Karpas-422 (cell line): ENCODE data around the gene TNNI3. TPM values are rescaled to one million over a fixed set of nuclear protein-coding genes. Genes with fewer than 3 reads are reported as not detected.
"Not testable (repeated sequence)": the region's sequence is repeated elsewhere in the genome, so short reads cannot be mapped to it uniquely, and the experiment has no call there.

Experiments used
- DNase-seq: peaks from one replicate; pipeline ENCODE4 v3.0.0-alpha.2; 2015
- H2AFZ ChIP-seq: fragments of 200-600 bp; sonication (generic); 2 replicates; pipeline ENCODE4 v1.6.1; 2014; ENCODE audit warnings: antibody characterized with exemption, low read length, mixed read lengths
- H3K27ac ChIP-seq: fragments of 200-600 bp; sonication (generic); 2 replicates; pipeline ENCODE4 v1.5.1; 2014; ENCODE audit warnings: mild to moderate bottlenecking, low read length, moderate library complexity
- H3K27me3 ChIP-seq: fragments of 200-600 bp; sonication (generic); 2 replicates; pipeline ENCODE4 v1.6.1; 2014; ENCODE audit warnings: low read length, mixed read lengths
- H3K36me3 ChIP-seq: fragments of 200-600 bp; sonication (generic); 2 replicates; pipeline ENCODE4 v1.6.1; 2014; ENCODE audit warnings: low read length, mixed read lengths; ENCODE audit not compliant: insufficient read depth
- H3K4me1 ChIP-seq: fragments of 200-600 bp; sonication (generic); 2 replicates; pipeline ENCODE4 v1.6.1; 2014; ENCODE audit warnings: mild to moderate bottlenecking, low read length, mixed read lengths
- H3K4me2 ChIP-seq: fragments of 200-600 bp; sonication (generic); 2 replicates; pipeline ENCODE4 v1.6.1; 2014; ENCODE audit warnings: low read length, low read depth, mild to moderate bottlenecking; ENCODE audit not compliant: poor library complexity, severe bottlenecking
- H3K4me3 ChIP-seq: fragments of 200-600 bp; sonication (generic); 2 replicates; pipeline ENCODE4 v1.5.1; 2014; ENCODE audit warnings: mild to moderate bottlenecking, antibody characterized with exemption, low read length, mixed read lengths
- H3K79me2 ChIP-seq: fragments of 200-600 bp; sonication (generic); 2 replicates; pipeline ENCODE4 v1.6.1; 2014; ENCODE audit warnings: mild to moderate bottlenecking, low read length, mixed read lengths
- H3K9ac ChIP-seq: fragments of 200-600 bp; sonication (generic); 2 replicates; pipeline ENCODE4 v1.6.0; 2014; ENCODE audit warnings: low read length
- H3K9me2 ChIP-seq: fragments of 200-600 bp; sonication (generic), shearing (Covaris generic); replicated peaks from 2 replicates; pipeline ENCODE4 v1.6.0; 2014; ENCODE audit warnings: mild to moderate bottlenecking, low read length, moderate library complexity; ENCODE audit not compliant: insufficient read depth
- H3K9me3 ChIP-seq: fragments of 300-700, 200-600 bp; sonication (generic); 2 replicates; pipeline ENCODE4 v1.6.1; 2014; ENCODE audit warnings: low read length, mixed read lengths
- H4K20me1 ChIP-seq: fragments of 200-600 bp; sonication (generic); 2 replicates; pipeline ENCODE4 v1.6.1; 2014; ENCODE audit warnings: mild to moderate bottlenecking, antibody characterized with exemption, low read length, low read depth; ENCODE audit not compliant: insufficient read depth
- total RNA-seq: library from RNA; depleted of rRNA; stranded (reverse); fragments of >200 nt; shearing (Covaris generic); gene quantifications from 2 replicates; pipeline ENCODE4 v1.2.3, GENCODE V29; 2014; ENCODE audit warnings: low replicate concordance; rRNA removed

TNNI3 gene
- total RNA-seq = 0.93 and 1.2 TPM in 2 replicates

GRCh38 chr19:55157064-55157908 is at the start of gene TNNI3:
TNNI3 (minus strand) TSS chr19:55157732; CDS start chr19:55157589, 143 bp downstream.
- Histone ChIP-seq H3K9me3 (peaks cover 6% of the 10 kb centered on the region; the same call in 1 of the 2 replicates), H4K20me1 (no peaks in the 10 kb centered on the region), H2AFZ (no peak within 1 kb of the TSS), H3K27me3 (no peaks in the 10 kb centered on the region), H3K4me3 (no peak within 1 kb of the TSS), H3K27ac (no peak within 1 kb of the TSS), H3K79me2 (no peaks in the 10 kb centered on the region), H3K9ac (no peak within 1 kb of the TSS), H3K9me2 (no peaks in the 10 kb centered on the region), H3K4me2 (no peak within 1 kb of the TSS), H3K36me3 (no peaks in the 10 kb centered on the region), H3K4me1 (no peaks in the 10 kb centered on the region; the same call in 1 of the 2 replicates)
- no peak for DNase-seq

- Histone ChIP-seq H3K4me1 (peaks cover 12% of the 10 kb centered on the region), H3K9ac (no peak overlapping the region), H3K9me2 (no peaks in the 10 kb centered on the region), H2AFZ (no peak overlapping the region), H3K27me3 (no peaks in the 10 kb centered on the region), H3K9me3 (no peaks in the 10 kb centered on the region), H3K4me2 (no peak overlapping the region), H4K20me1 (0 out of 2 replicates have a peak, but pooled peaks cover 5% of the 10 kb centered on the region), H3K79me2 (no peaks in the 10 kb centered on the region), H3K27ac (no peak overlapping the region), H3K4me3 (no peak overlapping the region), H3K36me3 (no peaks in the 10 kb centered on the region)
- peak; percentile 71 for DNase-seq
These were observed 49.4 kb upstream of the TNNI3 start for GRCh38 chr19:55206664-55207500.

GRCh38 chr19:55202199-55202598 is 44.7 kb upstream of the TNNI3 start:
- DNase-seq, H3K4me1 ChIP-seq, H3K9me2 ChIP-seq, H3K9me3 ChIP-seq, H3K9ac ChIP-seq, H3K4me3 ChIP-seq, H3K36me3 ChIP-seq, H3K27ac ChIP-seq, H3K27me3 ChIP-seq, H3K79me2 ChIP-seq, H3K4me2 ChIP-seq, H4K20me1 ChIP-seq, H2AFZ ChIP-seq: not testable (repeated sequence)

- no peak for DNase-seq
- no peaks in the 10 kb centered on the region for H3K27me3 ChIP-seq
- no peaks in the 10 kb centered on the region for H3K79me2 ChIP-seq
- no peak overlapping the region for H3K9ac ChIP-seq
- no peak overlapping the region for H3K4me3 ChIP-seq
- no peak overlapping the region for H3K27ac ChIP-seq
- no peaks in the 10 kb centered on the region for H4K20me1 ChIP-seq
- H3K9me3 ChIP-seq = no peaks in the 10 kb centered on the region
- H3K4me2 ChIP-seq = no peak overlapping the region
- no peaks in the 10 kb centered on the region for H3K4me1 ChIP-seq
- H3K9me2 ChIP-seq = no peaks in the 10 kb centered on the region
- no peak overlapping the region for H2AFZ ChIP-seq
- H3K36me3 ChIP-seq = no peaks in the 10 kb centered on the region
These were observed 42.2 kb upstream of the TNNI3 start for GRCh38 chr19:55199620-55200204.

GRCh38 chr19:55198651-55199050 is 41.1 kb upstream of the TNNI3 start:
- no peaks in the 10 kb centered on the region for H3K36me3 ChIP-seq
- no peaks in the 10 kb centered on the region for H3K9me3 ChIP-seq
- H3K9me2 ChIP-seq = no peaks in the 10 kb centered on the region
- H3K9ac ChIP-seq = no peak overlapping the region
- no peaks in the 10 kb centered on the region for H3K27me3 ChIP-seq
- no peak overlapping the region for H3K4me2 ChIP-seq
- H3K27ac ChIP-seq = no peak overlapping the region
- H4K20me1 ChIP-seq = no peaks in the 10 kb centered on the region
- DNase-seq = no peak
- no peaks in the 10 kb centered on the region for H3K79me2 ChIP-seq
- H2AFZ ChIP-seq = no peak overlapping the region
- H3K4me3 ChIP-seq = no peak overlapping the region
- no peaks in the 10 kb centered on the region for H3K4me1 ChIP-seq

- Histone ChIP-seq H3K4me3 (no peak overlapping the region), H3K27me3 (no peaks in the 10 kb centered on the region), H3K36me3 (no peaks in the 10 kb centered on the region), H3K79me2 (no peaks in the 10 kb centered on the region), H3K9ac (no peak overlapping the region), H3K4me2 (no peak overlapping the region), H4K20me1 (no peaks in the 10 kb centered on the region), H3K9me3 (no peaks in the 10 kb centered on the region), H3K9me2 (no peaks in the 10 kb centered on the region), H3K4me1 (no peaks in the 10 kb centered on the region), H2AFZ (no peak overlapping the region), H3K27ac (no peak overlapping the region)
- DNase-seq = peak; percentile 88
These were observed 40.0 kb upstream of the TNNI3 start for GRCh38 chr19:55197528-55197927.

GRCh38 chr19:55196803-55197202 is 39.3 kb upstream of the TNNI3 start:
- Histone ChIP-seq H2AFZ (no peak overlapping the region), H4K20me1 (no peaks in the 10 kb centered on the region), H3K9me3 (no peaks in the 10 kb centered on the region), H3K4me2 (no peak overlapping the region), H3K9me2 (no peaks in the 10 kb centered on the region), H3K36me3 (no peaks in the 10 kb centered on the region), H3K27me3 (no peaks in the 10 kb centered on the region), H3K27ac (no peak overlapping the region), H3K79me2 (no peaks in the 10 kb centered on the region), H3K4me1 (no peaks in the 10 kb centered on the region), H3K4me3 (no peak overlapping the region), H3K9ac (no peak overlapping the region)
- peak; percentile 71 for DNase-seq

- H3K9ac ChIP-seq = no peak overlapping the region
- H3K4me1 ChIP-seq = no peaks in the 10 kb centered on the region
- no peaks in the 10 kb centered on the region for H3K27me3 ChIP-seq
- H4K20me1 ChIP-seq = no peaks in the 10 kb centered on the region
- no peaks in the 10 kb centered on the region for H3K9me3 ChIP-seq
- H3K36me3 ChIP-seq = no peaks in the 10 kb centered on the region
- no peak overlapping the region for H3K4me2 ChIP-seq
- no peak overlapping the region for H3K4me3 ChIP-seq
- no peak for DNase-seq
- no peak overlapping the region for H3K27ac ChIP-seq
- no peaks in the 10 kb centered on the region for H3K79me2 ChIP-seq
- no peak overlapping the region for H2AFZ ChIP-seq
- no peaks in the 10 kb centered on the region for H3K9me2 ChIP-seq
These were observed 35.9 kb upstream of the TNNI3 start for GRCh38 chr19:55193481-55193880.
